ENCODE measurements around the gene PLAAT2.

GRCh38 chr11:63504933-63505586 is 58.1 kb downstream of the PLAAT2 start:
- TF ChIP-seq CTCF (conservative IDR thresholded peaks at IDR 0.05; ENCODE audit: low read depth, low read length) (no peak), EZH2 (IDR thresholded peaks at IDR 0.05; ENCODE audit: borderline replicate concordance, low read depth, low read length, poor library complexity, severe bottlenecking) (no peak)
